Embryonic facial prominence (tissue), 1 donor: Measurements from ENCODE around the gene MCM3.

Experiments
- DNase-seq: peaks from one replicate; pipeline ENCODE4 v3.0.0-alpha.2; 2016; ENCODE audit errors: extremely low spot score

Gene MCM3

DNA sequence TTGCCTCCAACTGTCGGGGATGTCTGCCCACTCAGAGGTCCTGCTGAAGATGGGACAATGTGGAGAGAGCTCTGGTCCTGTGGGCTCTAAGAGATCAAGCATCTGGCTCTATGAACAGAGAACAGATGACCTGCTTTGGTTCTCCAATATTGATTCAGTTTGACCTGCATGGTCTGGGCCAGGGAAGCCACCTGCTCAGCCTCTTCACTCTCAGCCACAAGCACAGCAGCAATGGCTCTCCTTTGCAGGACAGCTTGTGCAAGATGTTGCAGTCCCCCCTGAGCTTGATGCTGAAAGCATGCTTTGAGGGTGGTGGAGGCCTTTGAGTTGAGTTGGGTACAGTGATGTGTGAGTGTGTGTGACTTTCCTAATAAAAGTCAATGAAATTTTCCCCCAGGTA lies 18.6 kb upstream of the MCM3 start:
- no peak for DNase-seq

DNA sequence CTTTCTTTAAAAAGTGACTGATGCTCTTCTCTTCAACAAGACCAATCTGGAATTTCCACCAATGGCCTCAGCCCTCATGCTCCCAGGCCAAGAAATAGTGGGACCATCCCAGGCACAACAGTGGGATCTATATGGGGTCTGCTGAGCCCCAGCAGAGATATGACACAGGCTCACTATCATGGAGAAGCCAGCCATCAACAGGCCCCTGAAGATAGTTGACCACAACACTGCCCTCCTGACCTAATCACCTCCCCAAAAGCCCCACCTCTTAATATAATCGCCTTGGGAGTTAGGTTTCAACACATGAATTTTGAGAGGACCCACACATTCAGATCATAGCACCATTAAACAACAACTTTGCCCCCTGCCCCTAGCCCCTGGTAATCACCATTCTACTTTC lies 16.8 kb upstream of the MCM3 start:
- no peak for DNase-seq

DNA sequence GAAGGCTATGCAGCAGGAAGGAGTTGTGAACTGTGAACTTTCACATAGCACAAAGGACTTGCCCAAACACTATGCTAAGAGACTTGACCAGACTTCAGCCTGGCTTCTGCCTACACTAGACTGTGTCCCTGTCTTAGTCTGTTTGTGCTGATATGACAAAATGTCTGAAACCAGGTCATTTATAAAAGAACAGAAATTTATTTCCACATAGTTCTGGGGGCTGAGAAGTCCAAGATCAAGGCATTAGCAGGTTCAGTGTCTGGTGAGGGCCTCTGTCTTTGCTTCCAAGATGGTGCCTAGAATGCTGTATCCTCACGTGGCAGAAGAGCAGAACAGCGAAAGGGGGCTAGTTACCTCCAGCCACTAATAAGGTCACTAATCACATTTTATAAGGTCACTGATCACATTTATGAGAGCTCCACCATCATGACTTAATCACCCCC lies 16.0 kb upstream of the MCM3 start:
- DNase-seq: no peak

DNA sequence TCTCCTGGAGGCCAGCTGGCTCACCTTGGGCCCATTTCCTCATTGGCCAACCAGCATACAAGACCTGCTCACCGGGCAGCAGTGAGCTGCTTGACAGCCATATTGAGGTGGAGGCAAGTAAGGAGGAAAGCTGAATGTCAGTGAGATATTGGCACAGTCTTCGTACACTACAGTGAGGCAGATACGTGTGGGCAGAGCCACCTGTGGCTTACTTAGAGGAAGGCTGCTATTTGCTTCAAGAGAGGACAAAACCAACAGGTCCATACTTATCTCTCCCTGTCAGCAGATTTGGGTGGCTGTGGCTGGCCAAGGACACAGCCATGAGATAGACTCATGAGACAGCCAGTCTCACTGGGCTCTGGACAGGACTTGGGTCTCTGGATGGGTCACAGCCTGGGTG lies 15.1 kb upstream of the MCM3 start:
- no peak for DNase-seq

DNA sequence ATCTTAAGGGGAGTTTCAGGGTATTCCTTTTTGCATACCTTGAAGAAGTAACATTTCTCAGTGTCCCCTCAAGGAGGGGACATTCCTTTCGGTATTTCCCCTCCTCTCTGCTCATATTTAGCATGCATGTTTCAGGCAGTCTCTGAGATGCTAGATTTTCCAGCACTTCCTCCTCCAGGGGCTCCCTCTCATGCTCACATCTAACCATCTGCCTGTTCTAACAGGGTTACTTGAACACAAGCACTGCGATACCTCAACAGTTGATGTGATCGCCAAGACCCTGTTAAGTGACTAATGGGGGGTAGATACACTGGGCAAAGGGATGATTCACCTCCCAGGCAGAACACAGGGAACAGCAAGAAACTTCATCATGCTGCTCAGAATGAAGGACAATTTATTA lies 12.9 kb upstream of the MCM3 start:
- no peak for DNase-seq

DNA sequence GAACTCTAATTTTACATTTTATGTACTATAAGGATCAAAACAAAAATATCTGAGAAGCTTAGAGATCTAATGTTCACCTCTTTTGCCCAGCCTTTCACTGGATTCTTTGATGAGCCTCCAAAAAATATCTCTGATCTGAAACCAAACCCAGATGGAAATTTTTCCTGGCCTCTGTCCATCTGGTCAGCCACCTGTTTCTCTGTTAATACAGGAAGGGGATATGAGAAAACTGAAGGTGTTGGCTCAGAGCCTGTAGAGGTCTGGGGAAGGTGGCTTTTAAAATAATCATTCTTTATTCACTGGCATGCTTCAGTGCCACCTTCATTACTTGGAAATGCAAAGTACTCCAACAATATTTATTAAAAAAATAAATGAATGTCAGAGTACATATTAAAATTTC lies 8.5 kb upstream of the MCM3 start:
- DNase-seq: no peak

DNA sequence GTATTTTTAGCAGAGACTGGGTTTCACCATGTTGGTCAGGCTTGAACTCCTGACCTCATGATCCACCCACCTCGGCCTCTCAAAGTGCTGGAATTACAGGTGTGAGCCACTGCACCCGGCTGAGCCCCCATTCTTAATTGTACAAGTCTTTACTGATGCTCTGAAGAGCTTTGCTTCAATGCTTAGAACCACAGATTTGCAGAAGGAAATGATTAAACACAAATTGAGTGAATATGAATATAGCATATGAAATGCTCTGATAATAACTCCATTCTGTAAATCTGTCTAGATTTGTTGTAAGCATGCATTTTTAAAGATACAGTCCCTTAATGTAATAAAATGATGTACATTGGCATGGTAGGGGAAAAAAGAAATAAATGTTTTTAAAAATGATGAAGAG lies 4.3 kb upstream of the MCM3 start:
- no peak for DNase-seq

DNA sequence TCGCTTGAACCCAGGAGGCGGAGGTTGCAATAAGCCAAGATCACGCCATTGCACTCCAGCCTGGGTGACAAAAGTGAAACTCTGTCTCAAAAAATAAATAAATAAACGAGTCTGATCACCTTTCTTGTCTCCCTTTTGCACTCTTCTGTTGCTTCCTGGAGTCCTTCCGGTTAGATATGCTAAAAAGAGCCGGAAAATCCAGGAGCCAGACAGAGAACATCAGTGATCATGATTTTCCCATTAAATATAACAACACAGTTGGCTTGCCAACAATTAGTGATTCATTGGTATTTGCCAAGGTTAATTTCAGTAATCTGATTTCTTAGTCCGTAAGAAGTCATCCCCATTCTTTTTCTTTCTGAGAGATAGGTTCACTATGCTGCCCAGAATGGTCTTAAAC lies 3.7 kb upstream of the MCM3 start:
- DNase-seq: no peak

DNA sequence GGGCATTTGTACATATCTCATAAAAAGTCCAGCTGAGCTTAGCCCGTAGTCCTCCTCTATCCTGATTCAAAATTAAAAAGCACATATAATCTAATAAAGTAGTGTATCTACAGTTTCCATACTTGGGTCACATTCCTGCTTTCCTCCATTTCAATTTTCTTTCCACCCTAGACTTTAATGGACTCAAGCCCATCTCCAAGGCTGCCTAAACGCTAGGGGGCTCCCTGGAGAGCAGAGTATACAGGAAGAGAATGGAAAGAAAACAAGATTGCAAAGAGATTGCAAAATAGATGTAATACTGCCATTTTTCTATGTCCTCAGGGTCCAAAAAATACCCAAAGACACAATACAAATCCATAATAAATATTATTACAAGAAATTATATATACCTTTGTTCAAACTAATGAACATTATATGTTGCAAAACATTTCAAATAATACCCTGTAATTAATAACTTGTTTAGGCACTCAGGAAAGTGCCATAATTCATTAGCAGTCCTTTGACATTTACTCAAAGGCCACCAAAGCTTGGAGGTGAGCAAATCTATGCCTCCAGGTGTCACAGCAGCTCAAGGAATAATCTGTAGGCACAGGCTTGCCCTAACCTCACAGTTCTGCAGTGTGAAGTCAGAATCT lies 2.4 kb upstream of the MCM3 start:
- no peak for DNase-seq

DNA sequence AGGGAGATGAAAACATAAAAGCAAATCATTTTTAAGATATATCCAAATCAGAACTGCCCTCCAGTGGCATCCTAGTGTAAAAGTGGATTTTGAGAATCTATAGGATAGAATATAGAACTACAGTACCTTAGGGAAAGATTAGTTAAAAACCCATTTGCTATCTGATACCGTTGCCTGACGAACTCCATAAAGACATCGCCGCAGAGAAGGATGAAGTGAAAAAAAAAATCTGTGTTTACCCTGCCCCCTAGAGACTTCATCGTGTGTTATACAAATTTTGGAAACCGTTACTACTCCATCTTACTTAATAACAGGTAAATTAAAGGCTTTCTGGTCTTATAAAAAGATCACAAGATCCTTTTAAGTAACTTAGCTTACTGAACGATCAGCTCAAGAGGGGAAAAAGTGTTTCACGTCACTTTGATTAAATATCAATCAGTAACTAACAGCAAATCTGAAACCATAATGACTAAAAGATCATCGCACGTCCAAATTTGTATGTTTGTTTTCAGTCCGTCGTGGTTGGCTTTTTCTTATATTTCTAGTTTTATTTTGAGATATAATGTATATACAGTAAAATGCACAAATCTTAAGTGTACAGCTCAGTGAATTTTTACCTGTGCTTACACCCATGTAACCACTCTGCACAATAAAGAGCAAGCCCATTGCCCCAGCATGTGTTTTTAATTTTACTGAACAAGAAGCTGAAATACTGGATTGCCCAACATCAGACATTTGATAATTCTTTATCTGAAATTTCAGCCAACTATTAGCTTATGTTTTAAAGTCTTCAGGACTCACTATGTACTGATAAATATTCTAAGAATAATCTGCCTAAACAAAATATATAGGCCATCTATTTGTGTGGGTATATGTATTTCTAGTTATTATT lies 881 bp upstream of the MCM3 start:
- no peak for DNase-seq

DNA sequence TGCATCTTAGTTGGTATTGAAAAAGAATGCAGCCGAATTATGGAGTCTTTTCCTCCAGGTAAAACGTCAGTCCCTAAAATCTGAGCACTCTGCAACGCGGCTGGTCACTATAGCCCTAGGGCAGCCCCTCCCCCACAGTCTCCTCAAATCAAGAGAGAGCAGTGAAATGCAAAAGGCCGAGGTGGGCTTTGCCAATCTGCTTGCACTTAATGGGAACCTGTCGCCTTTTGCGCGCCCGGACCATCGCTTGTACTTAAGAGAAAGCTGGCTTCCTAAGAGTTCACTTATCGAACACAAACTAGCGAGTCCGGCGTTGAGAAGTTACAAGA lies 447 bp downstream of the MCM3 start:
- no peak for DNase-seq

DNA sequence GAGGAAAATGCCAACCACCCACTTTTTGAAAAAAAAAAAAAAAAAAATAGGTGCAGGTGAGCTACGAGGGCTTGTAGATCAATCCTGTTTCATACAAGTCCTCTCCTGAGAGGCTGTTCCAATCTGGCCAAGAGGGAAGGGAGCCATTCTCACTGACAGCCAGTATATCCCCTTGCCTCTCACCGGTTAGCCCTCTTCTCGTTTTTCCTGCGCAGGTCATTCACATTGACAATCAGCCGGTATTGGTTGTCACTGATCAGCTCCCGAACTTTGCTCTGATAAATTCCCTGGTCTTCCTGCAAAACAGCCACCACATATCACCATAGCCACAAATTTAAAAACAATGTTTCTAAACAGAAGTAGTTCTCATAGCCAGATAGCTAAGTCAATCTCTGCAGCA lies 1.4 kb downstream of the MCM3 start:
- DNase-seq: no peak

DNA sequence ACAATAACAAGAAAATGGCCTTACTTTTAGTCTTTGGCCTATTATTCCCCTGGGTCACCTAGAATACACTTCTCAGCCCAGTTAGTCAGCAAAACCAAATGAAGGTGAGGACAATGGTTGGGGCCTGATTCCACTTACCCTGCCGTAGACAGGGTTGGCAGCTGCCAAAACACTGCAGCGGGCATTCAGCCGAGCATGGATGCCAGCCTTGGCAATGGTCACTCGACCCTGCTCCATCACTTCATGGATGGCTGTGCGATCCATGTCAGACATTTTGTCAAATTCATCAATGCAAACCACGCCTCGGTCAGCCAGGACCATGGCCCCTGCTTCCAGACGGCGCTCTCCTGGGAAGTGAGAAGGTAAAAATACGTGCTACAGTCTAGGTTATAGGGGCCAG lies 8.4 kb downstream of the MCM3 start:
- DNase-seq: no peak

DNA sequence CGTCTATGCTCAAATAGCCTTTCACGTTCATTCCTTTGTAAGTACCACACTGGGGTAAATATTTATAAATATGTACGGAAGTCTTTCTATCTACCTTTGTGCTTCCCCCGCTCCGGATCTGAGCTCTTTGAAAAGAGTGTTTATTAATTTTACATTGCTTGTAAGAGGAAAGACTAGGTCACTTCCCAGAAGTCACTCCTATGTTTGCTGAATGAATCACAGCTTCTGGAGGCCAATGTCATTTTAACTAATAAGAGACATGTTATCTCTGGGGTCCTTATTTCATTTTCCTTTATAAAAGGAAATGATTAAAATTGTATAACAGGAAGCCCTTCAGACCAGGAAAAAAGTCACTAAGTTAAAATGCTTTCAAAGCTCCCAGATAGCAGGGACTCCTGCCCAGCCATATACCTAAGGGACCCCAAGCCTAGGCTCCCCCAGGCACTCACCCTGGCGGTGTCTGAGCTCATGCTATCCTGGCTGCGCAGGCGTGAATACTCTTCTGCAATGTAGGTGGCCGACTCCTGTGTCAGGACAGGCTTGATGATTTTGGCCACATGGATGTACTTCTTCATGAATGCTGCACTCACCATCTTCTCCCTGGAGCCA lies 12.6 kb downstream of the MCM3 start:
- DNase-seq: no peak

DNA sequence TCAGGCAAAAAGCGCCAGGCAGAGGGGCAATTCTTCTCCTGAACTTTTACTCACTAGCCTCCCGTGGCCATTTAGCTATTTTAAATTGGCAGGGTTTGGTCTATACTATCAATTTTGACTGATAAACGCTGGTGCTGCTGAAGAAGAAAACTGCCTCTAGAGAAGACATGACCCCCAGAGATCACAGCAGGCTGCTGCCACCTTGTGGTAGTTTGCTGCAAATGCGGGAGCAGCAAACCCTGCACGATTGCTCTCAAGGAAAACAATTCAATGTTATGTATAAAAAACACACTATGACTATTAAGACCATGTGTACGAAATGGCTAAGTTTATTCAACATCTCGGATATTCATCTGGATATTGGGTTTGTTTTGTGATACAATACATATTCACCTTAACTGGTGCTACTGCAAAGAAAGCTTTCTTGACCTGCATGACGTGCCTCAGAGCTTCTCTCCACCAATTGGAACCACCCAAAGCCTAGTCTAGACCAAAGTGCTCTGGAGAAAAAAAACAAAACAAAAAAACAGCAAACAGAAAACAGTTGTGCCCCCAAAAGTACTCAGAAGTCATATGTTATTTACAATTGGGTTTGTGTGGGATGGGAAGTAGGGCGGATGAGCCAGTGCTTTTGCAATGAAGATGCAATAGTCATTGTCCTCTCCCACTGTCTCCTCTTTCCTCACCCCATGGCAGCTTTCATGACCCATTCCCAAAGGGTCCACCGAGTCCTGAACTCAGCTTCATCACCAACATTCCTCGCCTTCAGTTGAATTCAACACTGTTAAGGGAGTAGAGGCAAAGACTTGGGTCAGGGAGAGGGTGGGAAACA lies 20.6 kb downstream of the MCM3 start:
- DNase-seq: peak; percentile 36

DNA sequence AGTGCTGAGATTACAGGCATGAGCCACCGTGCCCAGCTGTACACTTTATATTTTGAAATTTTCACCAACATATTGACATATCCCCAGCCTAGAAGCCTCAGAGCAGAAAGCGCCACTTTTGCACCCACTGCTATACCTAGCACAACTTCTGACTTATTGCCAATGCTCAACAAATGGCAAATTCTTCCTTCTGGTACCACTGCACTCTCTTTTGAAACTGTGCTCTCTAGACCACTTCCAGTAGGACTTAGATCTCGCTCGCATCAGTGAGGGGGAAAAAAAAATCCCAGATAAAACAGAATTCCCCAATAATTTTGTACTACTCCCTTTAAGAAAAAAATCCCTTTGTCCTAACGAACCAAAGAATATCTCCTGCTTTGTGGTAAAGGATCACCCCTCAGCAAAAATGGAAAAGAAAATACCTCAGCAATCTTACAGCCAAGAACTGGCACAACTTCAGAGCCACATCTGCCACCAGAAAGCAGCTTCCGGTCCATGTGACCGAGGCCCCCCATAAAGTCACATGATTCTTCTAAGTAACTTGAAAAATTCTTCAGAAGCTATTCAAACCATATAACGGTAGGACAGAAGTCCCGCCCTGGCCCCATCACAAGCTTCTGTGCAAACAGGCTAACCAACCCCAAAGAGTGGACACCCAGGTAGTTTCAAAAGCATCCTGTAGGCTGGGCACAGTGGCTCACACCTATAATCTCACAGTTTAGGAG lies 21.8 kb downstream of the MCM3 start:
- no peak for DNase-seq

DNA sequence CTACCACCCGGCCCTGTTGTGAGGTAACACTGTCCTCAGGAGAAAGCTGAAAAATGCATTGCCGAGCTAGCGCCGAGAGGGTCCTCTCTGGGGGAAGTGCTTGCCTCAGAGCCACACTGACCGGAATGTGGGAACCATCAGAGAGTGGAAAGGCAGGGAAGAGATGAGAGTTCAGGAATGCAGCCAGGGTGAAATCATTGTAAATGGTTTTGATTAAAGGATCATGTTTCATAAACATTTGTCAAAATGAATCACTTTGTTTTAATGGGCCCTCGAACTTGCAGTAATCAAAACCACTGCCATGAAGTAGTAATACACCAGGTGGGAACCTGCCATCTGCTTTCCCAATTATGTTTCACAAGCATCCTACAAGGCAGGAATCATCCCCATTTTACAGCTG lies 23.3 kb downstream of the MCM3 start:
- DNase-seq: no peak

DNA sequence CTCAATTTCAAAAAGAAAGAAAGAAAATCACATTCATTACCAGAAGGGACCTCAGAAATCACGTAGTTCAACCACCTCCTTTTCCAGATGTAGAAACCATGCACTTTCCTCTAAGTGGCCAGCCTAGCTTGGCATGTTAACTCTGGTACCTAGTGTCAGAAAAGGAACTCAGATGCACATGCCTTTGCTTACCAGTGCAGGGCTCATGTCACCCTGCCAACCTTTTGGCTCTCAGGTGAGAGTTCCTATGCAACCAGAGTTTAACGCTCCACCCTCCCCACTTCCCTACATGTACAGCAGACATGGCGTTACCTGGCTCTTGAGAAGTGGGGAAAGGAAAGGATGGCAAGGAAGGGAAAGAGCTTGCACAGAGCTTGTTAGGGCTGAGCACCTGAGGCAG lies 23.9 kb downstream of the MCM3 start:
- no peak for DNase-seq

DNA sequence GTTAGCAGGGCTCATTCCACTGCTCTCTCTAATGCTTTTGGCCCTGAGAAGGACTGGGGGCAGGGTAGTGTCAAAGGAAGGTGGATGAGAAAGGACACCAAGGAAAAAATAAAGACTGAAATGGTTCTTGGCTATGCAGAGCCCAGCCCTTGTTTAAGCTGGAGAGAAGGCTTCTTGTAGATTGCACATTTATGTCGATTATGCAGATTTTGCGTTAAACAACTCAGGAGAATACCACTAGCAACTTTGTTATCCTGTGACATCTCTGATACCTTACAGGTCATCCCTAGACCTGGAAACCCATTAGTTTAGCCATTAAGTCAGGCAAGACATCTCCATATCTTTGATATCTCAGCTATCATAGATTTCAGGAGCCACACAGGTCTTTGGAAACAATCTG lies 29.1 kb downstream of the MCM3 start:
- DNase-seq: no peak

DNA sequence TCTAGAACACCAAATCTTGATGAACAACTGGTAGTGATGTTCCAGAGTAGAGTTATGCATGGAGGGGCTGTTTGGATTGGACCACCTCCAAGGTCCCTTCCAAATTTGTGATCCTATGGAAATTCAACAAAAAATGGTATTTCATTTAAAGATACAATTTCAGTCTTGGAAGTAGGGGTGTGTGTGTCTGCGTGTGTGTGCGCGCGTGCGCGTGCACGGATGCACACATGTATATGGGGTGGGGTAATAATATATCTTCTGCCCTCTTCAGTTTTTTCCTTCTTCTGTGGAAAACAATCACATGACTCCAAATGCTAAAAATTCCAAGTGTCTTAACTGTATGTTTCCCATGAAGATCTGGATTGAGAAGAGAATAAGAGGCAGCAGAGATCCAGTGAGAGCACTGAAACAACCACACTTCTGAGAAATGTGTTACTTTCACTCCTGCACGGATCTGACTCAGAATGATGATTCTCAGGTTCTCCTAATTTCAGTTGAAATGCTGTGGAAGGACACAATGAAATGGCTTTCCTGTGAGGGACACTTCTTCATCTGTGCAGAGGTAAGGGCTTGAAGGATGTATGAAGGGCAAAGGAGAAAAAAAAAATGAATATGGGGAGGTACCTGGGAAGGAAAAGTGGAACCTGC lies 29.7 kb downstream of the MCM3 start:
- DNase-seq: no peak

DNA sequence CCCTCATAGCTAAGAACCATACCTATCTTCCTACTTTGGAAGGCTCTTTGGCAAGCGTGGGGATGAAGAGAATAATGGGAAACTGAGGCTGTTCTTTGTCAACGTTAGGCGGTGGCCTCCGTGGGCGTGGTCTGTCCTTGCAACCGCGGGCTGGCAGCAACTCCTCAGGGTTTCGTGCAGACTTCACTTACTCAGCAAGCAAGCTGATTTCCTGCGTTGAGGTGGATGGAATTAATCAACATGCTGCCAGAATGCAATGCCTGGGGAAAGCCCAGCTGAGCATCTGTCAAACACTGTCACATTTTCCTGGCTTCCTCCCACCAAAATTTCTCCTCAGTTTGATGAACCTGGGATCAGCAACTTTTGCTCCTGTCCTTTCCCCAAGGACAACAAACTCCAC lies 31.0 kb downstream of the MCM3 start:
- DNase-seq: no peak
